Thyroid gland (tissue), 4 donors: ENCODE results near the gene SDR42E1. TPM values are rescaled to one million over a fixed set of nuclear protein-coding genes. Genes with fewer than 3 reads are reported as not detected.

Experiments used
- DNase-seq, 2 donors: peaks; one replicate each; pipeline ENCODE4 v3.0.0-alpha.2; 2019
- H3K27ac ChIP-seq, 3 donors: fragments of 200-600 bp; sonication (generic); 1 replicate in 2 of 3; 2 replicates in 1 of 3; pipeline ENCODE4 v1.5.1; 2016 to 2019; ENCODE audit warnings: mild to moderate bottlenecking in 1 of 3, moderate library complexity in 1 of 3
- H3K27me3 ChIP-seq: fragments of 200-600 bp; sonication (generic); one replicate; pipeline ENCODE4 v1.5.1; 2019
- H3K36me3 ChIP-seq, 2 donors: fragments of 200-600 bp; sonication (generic); one replicate each; pipeline ENCODE4 v1.5.1; 2016 to 2019
- H3K4me1 ChIP-seq, 2 donors: fragments of 200-600 bp; sonication (generic); one replicate each; pipeline ENCODE4 v1.5.1; 2017 to 2019
- H3K4me3 ChIP-seq, 3 donors: fragments of 200-600 bp; sonication (generic); replicated peaks in 1 of 3; 1 replicate in 2 of 3; 2 replicates in 1 of 3; pipeline ENCODE4 v1.5.1; 2016; ENCODE audit warnings: mild to moderate bottlenecking in 1 of 3
- H3K9me3 ChIP-seq: fragments of 200-600 bp; sonication (generic); one replicate; pipeline ENCODE4 v1.5.1; 2017
- POLR2A ChIP-seq, 2 donors: fragments of 450-650 bp; IDR thresholded peaks; one replicate each; pipeline ENCODE4 v1.6.1; 2017; ENCODE audit warnings: antibody characterized with exemption in 2 of 2, mild to moderate bottlenecking in 2 of 2, moderate library complexity in 1 of 2
- WGBS, 2 donors: methylation state at CpG; one replicate each; pipeline ENCODE4 v1.1.5; 2017; 5-methylcytosine and 5-hydroxymethylcytosine counted together
- intact Hi-C: fragments of 100-400 bp; cut with DNase I; formaldehyde crosslinking; loops from one replicate; pipeline ENCODE4 v1.15.1; 2023
- total RNA-seq, 4 donors: library from RNA; depleted of rRNA; stranded (reverse); fragments of >200 nt; gene quantifications; one replicate each; pipeline ENCODE4 v1.2.3, GENCODE V29; 2016
- TF ChIP-seq, protein P1 (sequence below), 6 experiments: fragments of 200-600 bp in 3 of 6; fragments of 450-650 bp in 3 of 6; sonication (generic) in 3 of 6; IDR thresholded peaks; one replicate each; pipeline ENCODE4 v1.5.1; 2016 to 2019; ENCODE audit warnings: antibody characterized with exemption in 6 of 6, mild to moderate bottlenecking in 2 of 6, inconsistent platforms in 1 of 6, moderate library complexity in 1 of 6

Gene SDR42E1
- total RNA-seq, 4 donors from 2014 or later, result 4.3 to 8.8 (median 8.0) TPM

DNA sequence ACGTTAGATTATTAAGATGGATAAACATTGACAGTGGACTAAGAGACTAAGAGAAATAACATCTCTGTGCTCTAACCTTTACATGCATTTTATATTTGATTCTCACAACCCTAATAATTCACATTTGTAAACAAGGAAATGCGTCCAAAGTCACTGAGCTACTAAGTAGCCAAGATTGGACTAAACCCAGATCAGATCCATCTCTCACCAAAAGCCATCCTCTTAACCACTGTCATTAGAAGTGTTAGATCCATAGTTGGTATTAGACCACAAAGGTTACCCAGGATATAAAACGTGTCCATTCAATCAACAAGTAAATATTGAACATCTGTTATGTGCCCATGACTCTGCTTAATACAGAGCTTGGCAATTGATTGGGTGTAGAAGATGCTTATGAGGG lies 29.0 kb upstream of the SDR42E1 start:
- Histone ChIP-seq H3K36me3 (no peaks in the 10 kb centered on the region), H3K4me1 (no peaks in the 10 kb centered on the region), H3K9me3 (no peaks in the 10 kb centered on the region), H3K27ac (no peak overlapping the region), H3K27me3 (no peaks in the 10 kb centered on the region), H3K4me3 (no peak overlapping the region)
- intact Hi-C loops, result no loop called here
- TF ChIP-seq, protein P1, sequence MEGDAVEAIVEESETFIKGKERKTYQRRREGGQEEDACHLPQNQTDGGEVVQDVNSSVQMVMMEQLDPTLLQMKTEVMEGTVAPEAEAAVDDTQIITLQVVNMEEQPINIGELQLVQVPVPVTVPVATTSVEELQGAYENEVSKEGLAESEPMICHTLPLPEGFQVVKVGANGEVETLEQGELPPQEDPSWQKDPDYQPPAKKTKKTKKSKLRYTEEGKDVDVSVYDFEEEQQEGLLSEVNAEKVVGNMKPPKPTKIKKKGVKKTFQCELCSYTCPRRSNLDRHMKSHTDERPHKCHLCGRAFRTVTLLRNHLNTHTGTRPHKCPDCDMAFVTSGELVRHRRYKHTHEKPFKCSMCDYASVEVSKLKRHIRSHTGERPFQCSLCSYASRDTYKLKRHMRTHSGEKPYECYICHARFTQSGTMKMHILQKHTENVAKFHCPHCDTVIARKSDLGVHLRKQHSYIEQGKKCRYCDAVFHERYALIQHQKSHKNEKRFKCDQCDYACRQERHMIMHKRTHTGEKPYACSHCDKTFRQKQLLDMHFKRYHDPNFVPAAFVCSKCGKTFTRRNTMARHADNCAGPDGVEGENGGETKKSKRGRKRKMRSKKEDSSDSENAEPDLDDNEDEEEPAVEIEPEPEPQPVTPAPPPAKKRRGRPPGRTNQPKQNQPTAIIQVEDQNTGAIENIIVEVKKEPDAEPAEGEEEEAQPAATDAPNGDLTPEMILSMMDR (IDR thresholded peaks at IDR 0.05), result no peak
- no peak for TF ChIP-seq POLR2A (IDR thresholded peaks at IDR 0.05)
- WGBS, 2 donors, result 70 to 75% methylated on average over 3 of the region's 3 CpGs
- no peak for DNase-seq

DNA sequence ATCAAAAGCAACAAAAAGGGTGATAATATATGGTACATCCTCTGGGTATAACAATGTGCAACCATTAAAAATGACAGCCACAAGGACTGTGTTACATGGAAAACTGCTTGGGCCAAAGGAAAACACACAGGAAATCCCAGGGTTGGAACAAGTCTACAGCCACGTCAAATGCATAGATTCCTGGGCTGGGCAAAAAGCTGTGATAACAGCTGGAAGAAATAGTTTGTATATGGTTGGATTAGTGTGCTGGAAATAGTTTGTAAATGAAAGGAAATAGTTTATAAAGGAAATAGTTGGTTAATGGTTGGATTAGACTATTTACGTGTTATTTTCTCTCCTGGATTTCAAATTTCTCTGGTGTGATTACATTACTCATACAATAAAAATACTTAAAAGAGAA lies 26.4 kb upstream of the SDR42E1 start:
- no peak for TF ChIP-seq POLR2A (IDR thresholded peaks at IDR 0.05)
- TF ChIP-seq, protein P1 (IDR thresholded peaks at IDR 0.05), result no peak
- H3K27me3 ChIP-seq, result no peaks in the 10 kb centered on the region
- H3K4me3 ChIP-seq, result no peak overlapping the region
- no peak for DNase-seq
- intact Hi-C loops, result no loop called here
- H3K36me3 ChIP-seq, result no peaks in the 10 kb centered on the region
- 57 to 60% methylated on average over 2 of the region's 2 CpGs for WGBS, 2 donors
- H3K4me1 ChIP-seq, result no peaks in the 10 kb centered on the region
- H3K27ac ChIP-seq, result no peak overlapping the region
- no peaks in the 10 kb centered on the region for H3K9me3 ChIP-seq

DNA sequence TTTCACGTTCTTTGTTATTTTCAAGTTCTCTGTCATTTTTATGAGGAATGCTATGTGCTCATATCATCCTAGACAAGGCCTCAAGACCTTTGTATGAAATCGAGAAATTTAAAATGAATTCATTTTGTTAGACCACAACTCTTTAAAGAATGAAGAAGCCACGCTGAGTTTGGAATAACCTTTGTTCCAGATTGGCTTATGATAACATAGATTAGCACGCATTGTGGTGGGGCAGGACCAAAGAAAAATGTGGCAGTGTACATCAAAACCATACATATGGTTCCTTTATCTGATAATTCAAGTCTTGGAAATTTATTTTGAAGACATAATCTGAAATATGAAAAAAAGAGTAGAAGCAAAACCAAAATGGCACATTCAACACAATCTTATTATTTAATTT lies 26.0 kb upstream of the SDR42E1 start:
- intact Hi-C loops, result no loop called here
- 85 to 86% methylated on average over 4 of the region's 4 CpGs for WGBS, 2 donors
- Histone ChIP-seq H3K4me3 (no peak overlapping the region), H3K4me1 (no peaks in the 10 kb centered on the region), H3K27ac (no peak overlapping the region), H3K36me3 (no peaks in the 10 kb centered on the region), H3K27me3 (no peaks in the 10 kb centered on the region), H3K9me3 (no peaks in the 10 kb centered on the region)
- DNase-seq, result no peak
- TF ChIP-seq, protein P1 (IDR thresholded peaks at IDR 0.05), result no peak
- no peak for TF ChIP-seq POLR2A (IDR thresholded peaks at IDR 0.05)

DNA sequence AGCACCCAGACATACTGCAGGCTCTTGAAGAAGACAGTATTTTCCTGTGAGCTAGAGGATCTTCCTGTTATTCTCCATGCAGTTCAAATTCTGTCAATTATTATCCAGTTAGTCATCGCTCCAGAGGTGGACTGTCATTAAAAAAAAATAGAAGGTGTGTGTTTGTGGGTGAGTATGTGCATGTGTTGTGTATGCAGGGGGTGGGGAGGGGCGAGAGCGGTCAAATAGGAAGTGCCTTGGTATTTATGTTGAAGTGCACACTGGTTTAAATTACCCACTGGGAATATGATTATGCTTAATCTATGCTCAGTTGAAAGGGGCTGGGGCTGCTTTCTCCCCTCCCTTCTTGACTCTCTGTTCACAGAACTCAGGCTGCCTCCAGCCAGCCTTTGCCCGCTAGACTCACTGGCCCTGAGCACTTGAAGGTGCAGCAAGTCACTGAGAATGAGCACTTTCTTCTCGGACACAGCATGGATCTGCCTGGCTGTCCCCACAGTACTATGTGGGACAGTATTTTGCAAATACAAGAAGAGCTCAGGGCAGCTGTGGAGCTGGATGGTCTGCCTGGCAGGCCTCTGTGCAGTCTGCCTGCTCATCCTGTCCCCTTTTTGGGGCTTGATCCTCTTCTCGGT lies 23.8 kb upstream of the SDR42E1 start, which contains the start of gene HSD17B2:
Gene HSD17B2 (plus strand): TSS at position 273 of the 632 bp plus-strand sequence. CDS start 172 bp downstream, at position 445.
- Histone ChIP-seq H3K27ac (no peak within 1 kb of the TSS), H3K4me1 (no peaks in the 10 kb centered on the region), H3K36me3 (no peaks in the 10 kb centered on the region), H3K9me3 (no peaks in the 10 kb centered on the region), H3K27me3 (no peaks in the 10 kb centered on the region), H3K4me3 (no peak within 1 kb of the TSS)
- 50 to 56% methylated on average over 6 of the region's 6 CpGs for WGBS, 2 donors
- DNase-seq, result no peak
- no peak for TF ChIP-seq POLR2A (IDR thresholded peaks at IDR 0.05)
- TF ChIP-seq, protein P1 (IDR thresholded peaks at IDR 0.05), result no peak
- intact Hi-C loops, result no loop called here

DNA sequence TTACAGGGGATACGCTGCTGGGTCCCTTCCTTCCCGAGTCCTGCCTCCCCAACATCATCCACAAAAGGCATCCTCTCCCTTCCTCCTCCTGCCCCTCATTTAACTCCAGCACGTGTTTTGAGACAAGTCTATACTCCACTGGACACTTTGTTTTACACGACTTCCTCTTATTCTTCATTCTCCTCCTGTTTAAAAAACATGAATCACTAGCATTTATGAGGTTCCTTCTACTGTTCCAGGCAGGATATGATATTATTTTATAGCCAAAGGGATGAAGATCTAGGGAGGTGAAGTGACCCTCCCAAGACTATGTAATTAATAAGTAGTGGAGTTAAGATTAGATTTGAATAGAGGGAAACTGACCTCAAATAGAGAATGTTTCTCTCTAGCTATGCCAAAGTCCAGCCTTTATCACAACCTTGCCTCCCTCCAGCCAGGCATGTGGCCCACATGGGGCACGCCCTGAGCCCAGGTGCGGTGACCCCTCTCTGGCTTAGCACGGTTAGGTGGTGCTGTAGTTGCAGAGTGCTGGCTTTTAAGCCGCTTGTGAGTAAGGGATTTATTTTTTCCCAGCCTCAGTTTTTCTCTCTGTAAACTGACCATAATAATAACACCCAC lies 22.5 kb upstream of the SDR42E1 start:
- Histone ChIP-seq H3K9me3 (no peaks in the 10 kb centered on the region), H3K4me3 (no peak overlapping the region), H3K4me1 (no peaks in the 10 kb centered on the region), H3K36me3 (no peaks in the 10 kb centered on the region), H3K27ac (no peak overlapping the region), H3K27me3 (no peaks in the 10 kb centered on the region)
- intact Hi-C loops, result no loop called here
- WGBS, 2 donors, result 56 to 59% methylated on average over 8 of the region's 8 CpGs
- DNase-seq, result no peak
- TF ChIP-seq, protein P1 (IDR thresholded peaks at IDR 0.05), result no peak
- no peak for TF ChIP-seq POLR2A (IDR thresholded peaks at IDR 0.05)
